ENCODE measurements around the gene RPL23.

- TF ChIP-seq, protein P1, sequence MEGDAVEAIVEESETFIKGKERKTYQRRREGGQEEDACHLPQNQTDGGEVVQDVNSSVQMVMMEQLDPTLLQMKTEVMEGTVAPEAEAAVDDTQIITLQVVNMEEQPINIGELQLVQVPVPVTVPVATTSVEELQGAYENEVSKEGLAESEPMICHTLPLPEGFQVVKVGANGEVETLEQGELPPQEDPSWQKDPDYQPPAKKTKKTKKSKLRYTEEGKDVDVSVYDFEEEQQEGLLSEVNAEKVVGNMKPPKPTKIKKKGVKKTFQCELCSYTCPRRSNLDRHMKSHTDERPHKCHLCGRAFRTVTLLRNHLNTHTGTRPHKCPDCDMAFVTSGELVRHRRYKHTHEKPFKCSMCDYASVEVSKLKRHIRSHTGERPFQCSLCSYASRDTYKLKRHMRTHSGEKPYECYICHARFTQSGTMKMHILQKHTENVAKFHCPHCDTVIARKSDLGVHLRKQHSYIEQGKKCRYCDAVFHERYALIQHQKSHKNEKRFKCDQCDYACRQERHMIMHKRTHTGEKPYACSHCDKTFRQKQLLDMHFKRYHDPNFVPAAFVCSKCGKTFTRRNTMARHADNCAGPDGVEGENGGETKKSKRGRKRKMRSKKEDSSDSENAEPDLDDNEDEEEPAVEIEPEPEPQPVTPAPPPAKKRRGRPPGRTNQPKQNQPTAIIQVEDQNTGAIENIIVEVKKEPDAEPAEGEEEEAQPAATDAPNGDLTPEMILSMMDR (IDR thresholded peaks at IDR 0.05), result no peak
- TF ChIP-seq POLR2A (IDR thresholded peaks at IDR 0.05), result no peak
- TF ChIP-seq EP300 (IDR thresholded peaks at IDR 0.05), result no peak
Measured at GRCh38 chr17:38898291-38898679, 44.8 kb upstream of the RPL23 start.
